Coronary artery (tissue), 2 donors: ENCODE data around the gene ATAT1.

Source experiments
- DNase-seq: peaks from one replicate; pipeline ENCODE4 v3.0.0-alpha.2; 2017; ENCODE audit warnings: low spot score
- H3K27ac ChIP-seq, 2 donors: fragments of 200-600 bp; sonication (generic); one replicate each; pipeline ENCODE4 v1.5.1; 2016 to 2019
- H3K4me3 ChIP-seq: fragments of 200-600 bp; sonication (generic); 2 replicates; pipeline ENCODE4 v1.5.1; 2016; ENCODE audit warnings: mild to moderate bottlenecking, moderate library complexity
- CTCF ChIP-seq: fragments of 200-600 bp; sonication (generic); IDR thresholded peaks from one replicate; pipeline ENCODE4 v1.5.1; 2019; ENCODE audit warnings: antibody characterized with exemption

ATAT1 gene

GRCh38 chr6:30689022-30689865, 62.6 kb downstream of the ATAT1 start:
- Histone ChIP-seq H3K4me3 (no peak overlapping the region), H3K27ac (peak overlapping the region; percentile 95 to 100)
- DNase-seq, result no peak
- TF ChIP-seq CTCF, result no peak

GRCh38 chr6:30689985-30690384, 63.3 kb downstream of the ATAT1 start:
- no peak for TF ChIP-seq CTCF
- peak overlapping the region; percentile 95 to 100 for H3K27ac ChIP-seq
- no peak for DNase-seq
- peak overlapping the region; percentile 81 for H3K4me3 ChIP-seq

GRCh38 chr6:30690403-30691207, 63.9 kb downstream of the ATAT1 start, which contains the start of gene NRM:
NRM (minus strand) TSS chr6:30690984; CDS start chr6:30690974, 10 bp downstream.
- peak; percentile 90 for DNase-seq
- TF ChIP-seq CTCF, result no peak
- Histone ChIP-seq H3K4me3 (peak within 1 kb of the TSS; percentile 81), H3K27ac (peak within 1 kb of the TSS; percentile 95 to 100)

- no peak for DNase-seq
- TF ChIP-seq CTCF, result no peak
- H3K27ac ChIP-seq, result peak overlapping the region; percentile 95 to 100
Measured at GRCh38 chr6:30691208-30691847, 64.7 kb downstream of the ATAT1 start.

More at GRCh38 chr6:30691208-30691847, 64.7 kb downstream of the ATAT1 start:
- peak overlapping the region; percentile 81 for H3K4me3 ChIP-seq
